IMR-90 (cell line): ENCODE results near the gene ABCA2.

Experiments
- CEBPB ChIP-seq: IDR thresholded peaks from 2 replicates; pipeline ENCODE4 v1.6.1; 2012; ENCODE audit warnings: low read depth, low read length, improper control_type of control experiment
- CHD1 ChIP-seq: IDR thresholded peaks from 2 replicates; pipeline ENCODE4 v1.6.1; 2012; ENCODE audit warnings: low read depth, low read length, improper control_type of control experiment
- MAFK ChIP-seq: IDR thresholded peaks from 2 replicates; pipeline ENCODE4 v1.6.1; 2012; ENCODE audit warnings: low read depth, low read length, improper control_type of control experiment
- POLR2A ChIP-seq: IDR thresholded peaks from 2 replicates; pipeline ENCODE4 v1.6.1; 2012; ENCODE audit warnings: mild to moderate bottlenecking, low read depth, low read length
- RAD21 ChIP-seq: IDR thresholded peaks from 2 replicates; pipeline ENCODE4 v1.6.1; 2012; ENCODE audit warnings: low read length, improper control_type of control experiment
- RCOR1 ChIP-seq: IDR thresholded peaks from 2 replicates; pipeline ENCODE4 v1.6.1; 2012; ENCODE audit warnings: mild to moderate bottlenecking, low read length, improper control_type of control experiment; ENCODE audit not compliant: insufficient replicate concordance
- RFX5 ChIP-seq: IDR thresholded peaks from 2 replicates; pipeline ENCODE4 v1.8.0; 2012; ENCODE audit warnings: low read depth, mild to moderate bottlenecking, low read length, moderate library complexity
- TF ChIP-seq, protein P1 (sequence below): conservative IDR thresholded peaks from 2 replicates; pipeline ENCODE4 v1.5.1; 2012; ENCODE audit warnings: mild to moderate bottlenecking, low read depth, low read length, improper control_type of control experiment
- TF ChIP-seq, protein P2 (sequence below): fragments of 150-350 bp; IDR thresholded peaks from 2 replicates; pipeline ENCODE4 v1.6.1; 2017; ENCODE audit warnings: mild to moderate bottlenecking, antibody characterized with exemption, low read length, low read depth

DNA sequence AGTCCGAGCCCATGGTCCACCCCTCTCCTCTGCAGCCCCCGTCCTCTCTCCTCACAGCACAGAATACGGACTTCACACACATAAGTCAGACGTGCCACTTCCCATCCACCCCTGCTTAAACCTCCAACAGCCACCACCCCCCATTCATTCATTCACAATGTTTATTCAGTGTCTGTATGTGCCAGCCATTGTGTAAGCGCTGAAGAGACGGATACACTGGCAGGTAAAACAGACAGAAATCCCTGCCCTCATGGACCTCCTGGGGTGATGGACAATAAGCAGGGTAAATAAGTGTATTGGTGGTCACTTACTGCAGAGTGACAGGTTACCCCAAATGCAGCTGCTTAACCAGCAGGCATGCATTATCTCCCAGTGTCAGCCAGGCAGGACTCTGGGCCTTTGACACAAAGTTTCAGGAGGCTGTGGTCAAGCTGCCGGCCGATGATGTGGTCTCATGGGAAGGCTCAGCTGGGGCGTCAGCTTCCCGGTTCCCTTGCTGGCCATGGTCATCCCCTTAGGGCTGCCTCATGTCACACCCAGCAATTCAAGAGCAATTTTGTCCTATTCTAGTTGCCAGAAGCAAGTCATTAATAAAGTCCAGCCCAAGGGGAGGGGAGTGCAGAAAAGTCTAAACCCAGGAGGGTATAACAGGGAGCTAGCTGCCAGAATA, 37.7 kb downstream of the ABCA2 start:
- TF ChIP-seq, protein P1, sequence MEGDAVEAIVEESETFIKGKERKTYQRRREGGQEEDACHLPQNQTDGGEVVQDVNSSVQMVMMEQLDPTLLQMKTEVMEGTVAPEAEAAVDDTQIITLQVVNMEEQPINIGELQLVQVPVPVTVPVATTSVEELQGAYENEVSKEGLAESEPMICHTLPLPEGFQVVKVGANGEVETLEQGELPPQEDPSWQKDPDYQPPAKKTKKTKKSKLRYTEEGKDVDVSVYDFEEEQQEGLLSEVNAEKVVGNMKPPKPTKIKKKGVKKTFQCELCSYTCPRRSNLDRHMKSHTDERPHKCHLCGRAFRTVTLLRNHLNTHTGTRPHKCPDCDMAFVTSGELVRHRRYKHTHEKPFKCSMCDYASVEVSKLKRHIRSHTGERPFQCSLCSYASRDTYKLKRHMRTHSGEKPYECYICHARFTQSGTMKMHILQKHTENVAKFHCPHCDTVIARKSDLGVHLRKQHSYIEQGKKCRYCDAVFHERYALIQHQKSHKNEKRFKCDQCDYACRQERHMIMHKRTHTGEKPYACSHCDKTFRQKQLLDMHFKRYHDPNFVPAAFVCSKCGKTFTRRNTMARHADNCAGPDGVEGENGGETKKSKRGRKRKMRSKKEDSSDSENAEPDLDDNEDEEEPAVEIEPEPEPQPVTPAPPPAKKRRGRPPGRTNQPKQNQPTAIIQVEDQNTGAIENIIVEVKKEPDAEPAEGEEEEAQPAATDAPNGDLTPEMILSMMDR = no peak
- TF ChIP-seq, protein P2, sequence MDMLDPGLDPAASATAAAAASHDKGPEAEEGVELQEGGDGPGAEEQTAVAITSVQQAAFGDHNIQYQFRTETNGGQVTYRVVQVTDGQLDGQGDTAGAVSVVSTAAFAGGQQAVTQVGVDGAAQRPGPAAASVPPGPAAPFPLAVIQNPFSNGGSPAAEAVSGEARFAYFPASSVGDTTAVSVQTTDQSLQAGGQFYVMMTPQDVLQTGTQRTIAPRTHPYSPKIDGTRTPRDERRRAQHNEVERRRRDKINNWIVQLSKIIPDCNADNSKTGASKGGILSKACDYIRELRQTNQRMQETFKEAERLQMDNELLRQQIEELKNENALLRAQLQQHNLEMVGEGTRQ = no peak
- TF ChIP-seq POLR2A = no peak
- TF ChIP-seq CEBPB = no peak
- no peak for TF ChIP-seq RAD21
- TF ChIP-seq RCOR1 = no peak
- TF ChIP-seq CHD1 = no peak
- no peak for TF ChIP-seq MAFK
- no peak for TF ChIP-seq RFX5
